ENCODE measurements around the gene TULP1.

Gene TULP1

DNA sequence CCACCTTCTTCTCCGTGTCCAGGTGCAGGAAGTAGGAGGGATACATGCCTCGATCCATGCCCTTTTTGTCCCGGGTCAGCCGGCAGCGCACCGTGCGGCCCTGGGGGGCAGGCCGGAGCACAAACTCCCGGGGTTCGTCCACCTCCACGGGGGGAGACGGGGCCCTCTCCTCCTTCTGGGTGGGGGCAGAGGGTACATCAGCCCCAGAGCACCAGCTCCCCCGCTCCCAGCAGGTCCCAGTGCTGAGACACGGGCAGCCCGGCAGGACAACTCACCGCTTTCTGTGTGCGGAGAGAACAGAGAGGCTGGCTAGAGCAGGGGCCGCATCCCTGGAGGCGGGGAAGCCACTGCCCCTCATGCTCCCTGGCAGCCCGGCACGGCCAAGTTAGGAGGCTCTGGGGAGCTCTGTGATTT is 6.7 kb downstream of the TULP1 start:
- DNase-seq (ENCODE audit: extremely low read depth, low read depth) = no peak
- H3K4me3 ChIP-seq (replicated peaks; ENCODE audit: low read depth, low read length) = no peak overlapping the region
- TF ChIP-seq, protein P1, sequence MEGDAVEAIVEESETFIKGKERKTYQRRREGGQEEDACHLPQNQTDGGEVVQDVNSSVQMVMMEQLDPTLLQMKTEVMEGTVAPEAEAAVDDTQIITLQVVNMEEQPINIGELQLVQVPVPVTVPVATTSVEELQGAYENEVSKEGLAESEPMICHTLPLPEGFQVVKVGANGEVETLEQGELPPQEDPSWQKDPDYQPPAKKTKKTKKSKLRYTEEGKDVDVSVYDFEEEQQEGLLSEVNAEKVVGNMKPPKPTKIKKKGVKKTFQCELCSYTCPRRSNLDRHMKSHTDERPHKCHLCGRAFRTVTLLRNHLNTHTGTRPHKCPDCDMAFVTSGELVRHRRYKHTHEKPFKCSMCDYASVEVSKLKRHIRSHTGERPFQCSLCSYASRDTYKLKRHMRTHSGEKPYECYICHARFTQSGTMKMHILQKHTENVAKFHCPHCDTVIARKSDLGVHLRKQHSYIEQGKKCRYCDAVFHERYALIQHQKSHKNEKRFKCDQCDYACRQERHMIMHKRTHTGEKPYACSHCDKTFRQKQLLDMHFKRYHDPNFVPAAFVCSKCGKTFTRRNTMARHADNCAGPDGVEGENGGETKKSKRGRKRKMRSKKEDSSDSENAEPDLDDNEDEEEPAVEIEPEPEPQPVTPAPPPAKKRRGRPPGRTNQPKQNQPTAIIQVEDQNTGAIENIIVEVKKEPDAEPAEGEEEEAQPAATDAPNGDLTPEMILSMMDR (IDR thresholded peaks at IDR 0.05; ENCODE audit: low read depth, low read length, missing control alignments) = no peak

GRCh38 chr6:35503534-35503933 is 9.2 kb downstream of the TULP1 start:
- no peak for DNase-seq (ENCODE audit: extremely low read depth, low read depth)
- TF ChIP-seq, protein P1 (IDR thresholded peaks at IDR 0.05; ENCODE audit: low read depth, low read length, missing control alignments) = no peak

GRCh38 chr6:35501784-35502183 is 10.9 kb downstream of the TULP1 start:
- no peak overlapping the region for H3K4me3 ChIP-seq (replicated peaks; ENCODE audit: low read depth, low read length)
- no peak for DNase-seq (ENCODE audit: extremely low read depth, low read depth)
- TF ChIP-seq, protein P1 (IDR thresholded peaks at IDR 0.05; ENCODE audit: low read depth, low read length, missing control alignments) = no peak

More at GRCh38 chr6:35503534-35503933, 9.2 kb downstream of the TULP1 start:
- no peak overlapping the region for H3K4me3 ChIP-seq (replicated peaks; ENCODE audit: low read depth, low read length)

DNA sequence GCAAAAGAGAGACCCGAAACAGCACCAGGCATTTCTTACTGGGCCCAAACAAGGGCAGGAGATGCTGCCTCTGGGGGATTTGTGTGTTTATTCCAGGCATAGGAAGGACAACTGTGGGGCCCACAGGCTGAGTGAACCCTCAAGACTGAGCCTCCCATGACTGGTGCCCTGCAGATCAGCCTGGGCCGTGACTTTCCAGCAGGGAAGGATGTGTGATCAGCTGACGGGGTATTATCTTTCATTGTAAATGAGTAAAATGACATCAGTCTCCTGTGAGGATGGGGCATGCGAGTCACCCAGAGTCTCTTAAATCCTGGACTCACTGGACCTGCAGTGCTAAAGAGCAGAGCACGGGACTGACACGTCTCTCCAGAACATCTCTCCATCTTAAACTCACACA is 11.9 kb downstream of the TULP1 start:
- no peak for DNase-seq (ENCODE audit: extremely low read depth, low read depth)

GRCh38 chr6:35499372-35499771 is 13.3 kb downstream of the TULP1 start:
- no peak for DNase-seq (ENCODE audit: extremely low read depth, low read depth)
- TF ChIP-seq, protein P1 (IDR thresholded peaks at IDR 0.05; ENCODE audit: low read depth, low read length, missing control alignments) = no peak
- H3K4me3 ChIP-seq (replicated peaks; ENCODE audit: low read depth, low read length) = no peak overlapping the region

More for the DNA sequence above, 11.9 kb downstream of the TULP1 start:
- no peak overlapping the region for H3K4me3 ChIP-seq (replicated peaks; ENCODE audit: low read depth, low read length)
- TF ChIP-seq, protein P1 (IDR thresholded peaks at IDR 0.05; ENCODE audit: low read depth, low read length, missing control alignments) = no peak

DNA sequence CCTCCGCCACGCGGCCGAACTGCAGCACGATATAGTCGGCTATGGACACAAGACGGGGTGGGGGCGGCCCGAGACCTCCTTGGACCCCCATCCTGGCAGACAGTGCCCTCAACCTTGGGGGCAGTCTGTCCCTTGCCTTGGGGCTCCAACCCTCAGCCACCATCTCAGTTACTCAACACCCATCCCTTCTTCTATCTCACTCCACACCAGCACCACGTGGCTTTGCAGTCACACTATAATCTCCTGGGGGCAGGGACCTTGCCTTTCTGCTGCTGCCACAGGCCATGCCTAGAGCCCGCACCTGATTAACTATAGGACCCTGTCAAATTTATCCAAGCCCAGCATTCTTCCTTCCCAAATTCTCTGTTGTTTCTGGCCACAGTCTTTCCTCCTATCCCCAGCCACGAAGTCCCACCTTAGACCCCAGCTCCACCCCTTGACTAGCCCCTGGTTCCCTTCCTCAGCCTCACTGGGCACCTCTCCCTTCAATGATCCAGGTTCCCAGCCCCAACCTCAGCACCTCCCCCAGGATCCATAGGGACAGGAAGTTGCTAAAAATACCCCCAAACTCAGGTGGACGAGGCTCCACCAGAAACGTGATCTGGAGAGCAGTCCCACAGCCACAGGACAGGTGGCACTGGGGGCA is 14.2 kb downstream of the TULP1 start:
- peak overlapping the region; percentile 71 for H3K4me3 ChIP-seq (replicated peaks; ENCODE audit: low read depth, low read length)
- TF ChIP-seq, protein P1 (IDR thresholded peaks at IDR 0.05; ENCODE audit: low read depth, low read length, missing control alignments) = no peak
- no peak for DNase-seq (ENCODE audit: extremely low read depth, low read depth)

Data from HFF-Myc (cell line).